Measurements from ENCODE around the gene NKX6-2.
A peak's percentile ranks its signal among the peaks of the same experiment; 100 is the strongest.

NKX6-2 gene

DNA sequence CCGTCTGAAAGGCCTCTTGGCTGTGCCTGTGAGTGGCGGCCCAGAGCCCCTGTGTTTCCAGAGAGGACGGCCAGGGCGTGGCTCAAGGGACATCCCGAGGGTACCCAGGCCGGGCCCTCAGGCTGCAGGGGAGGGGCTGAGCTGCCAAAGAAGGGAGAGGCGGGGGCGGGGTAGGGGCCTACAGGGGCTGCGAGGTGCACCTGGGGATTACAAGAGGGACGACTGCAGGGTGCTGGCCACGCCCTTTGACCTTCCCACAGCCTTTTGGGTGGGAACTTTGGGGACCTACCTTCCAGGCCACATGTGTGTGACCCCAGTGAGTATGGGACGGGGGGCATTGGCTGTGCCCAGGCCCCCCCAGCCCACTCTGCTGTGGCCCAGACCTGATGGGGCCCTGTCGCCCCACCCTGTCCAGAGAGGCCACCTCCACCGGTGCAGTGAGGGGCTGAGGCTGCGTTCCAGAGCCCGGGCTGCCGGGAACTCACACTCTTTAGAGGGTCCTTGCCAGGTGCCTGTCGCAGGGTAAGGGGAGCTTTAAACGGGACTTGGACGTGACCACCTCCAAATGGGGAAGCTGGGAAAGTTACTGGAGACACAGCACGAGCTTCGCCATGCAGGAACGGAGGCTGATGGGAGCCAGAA is 19.0 kb upstream of the NKX6-2 start:
- WGBS, 2 donors (ENCODE audit: extremely low coverage in 2 of 2, insufficient read length in 2 of 2, insufficient replicate concordance in 1 of 2), result no CpG with 5 or more reads among the region's 23 CpGs
- Histone ChIP-seq H3K18ac (ENCODE audit: low read length) (peak overlapping the region; percentile 28), H3K4ac (ENCODE audit: low read length) (no peak overlapping the region), H3K36me3 (replicated peaks in 1 of 2; ENCODE audit: control insufficient read depth in 2 of 2, insufficient read depth in 2 of 2, low read length in 2 of 2) (no peaks in the 10 kb centered on the region), H2BK120ac (ENCODE audit: low read depth, low read length) (no peak overlapping the region), H4K91ac (ENCODE audit: low read depth, low read length, poor library complexity) (no peak overlapping the region), H2BK12ac (ENCODE audit: low read length) (no peak overlapping the region), H4K8ac (ENCODE audit: low read depth, low read length) (no peak overlapping the region), H3K9me3 (replicated peaks in 1 of 2; ENCODE audit: control insufficient read depth in 2 of 2, insufficient read depth in 1 of 2, low read depth in 1 of 2, low read length in 2 of 2) (peaks cover 7% of the 10 kb centered on the region in 2 donors), H3K4me2 (ENCODE audit: insufficient read depth, low read length, poor library complexity, severe bottlenecking) (no peak overlapping the region), H3K4me3 (ENCODE audit: low read length in 2 of 2) (no peak overlapping the region), H3K27me3 (ENCODE audit: control insufficient read depth in 3 of 3, insufficient read depth in 3 of 3, low read depth in 1 of 3, low read length in 3 of 3) (no peaks in the 10 kb centered on the region), H2BK15ac (ENCODE audit: low read length) (peak overlapping the region; percentile 24), H2AFZ (ENCODE audit: low read length) (no peak overlapping the region), H3K4me1 (ENCODE audit: control insufficient read depth in 2 of 2, insufficient read depth in 1 of 2, low read depth in 1 of 2, low read length in 2 of 2) (peaks cover 0 to 3% of the 10 kb centered on the region in 2 donors), H3K79me1 (ENCODE audit: low read depth, low read length) (no peaks in the 10 kb centered on the region), H2BK5ac (ENCODE audit: low read length) (no peak overlapping the region), H3K14ac (ENCODE audit: low read length) (no peak overlapping the region), H3K23ac (ENCODE audit: low read depth, low read length, poor library complexity) (no peak overlapping the region), H2AK5ac (ENCODE audit: low read depth, low read length) (no peak overlapping the region), H3K9ac (ENCODE audit: low read depth, low read length, poor library complexity) (no peak overlapping the region), H3K27ac (replicated peaks; ENCODE audit: low read length) (no peak overlapping the region)
- DNase-seq (ENCODE audit: low spot score), result no peak

DNA sequence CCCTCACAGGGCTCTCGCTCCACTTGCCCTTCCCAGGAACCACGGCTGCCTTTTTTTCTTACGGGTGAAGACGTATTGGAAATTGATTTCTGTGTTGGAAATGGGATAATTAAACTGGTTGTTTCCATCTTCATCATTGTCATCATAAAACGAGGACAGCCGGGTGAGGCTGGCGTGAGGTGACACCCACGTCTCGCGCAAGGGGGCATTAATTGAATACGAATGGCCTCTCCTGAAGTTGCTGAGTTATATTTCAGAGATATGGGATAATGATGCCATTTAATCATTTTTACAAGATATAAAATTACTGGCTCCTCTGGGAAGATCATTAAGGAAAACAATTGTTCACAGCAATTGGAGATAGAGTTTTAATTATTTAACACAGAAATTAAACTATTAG is 18.3 kb upstream of the NKX6-2 start:
- no peak overlapping the region for H2AFZ ChIP-seq (ENCODE audit: low read length)
- H4K8ac ChIP-seq (ENCODE audit: low read depth, low read length), result no peak overlapping the region
- no peaks in the 10 kb centered on the region for H3K79me1 ChIP-seq (ENCODE audit: low read depth, low read length)
- H3K27me3 ChIP-seq (ENCODE audit: control insufficient read depth in 3 of 3, insufficient read depth in 3 of 3, low read depth in 1 of 3, low read length in 3 of 3), result no peaks in the 10 kb centered on the region
- H3K4me3 ChIP-seq (ENCODE audit: low read length in 2 of 2), result no peak overlapping the region
- H3K36me3 ChIP-seq (replicated peaks in 1 of 2; ENCODE audit: control insufficient read depth in 2 of 2, insufficient read depth in 2 of 2, low read length in 2 of 2), result no peaks in the 10 kb centered on the region
- WGBS, 2 donors (ENCODE audit: extremely low coverage in 2 of 2, insufficient read length in 2 of 2, insufficient replicate concordance in 1 of 2), result no CpG with 5 or more reads among the region's 11 CpGs
- no peak overlapping the region for H3K4me2 ChIP-seq (ENCODE audit: insufficient read depth, low read length, poor library complexity, severe bottlenecking)
- H2BK120ac ChIP-seq (ENCODE audit: low read depth, low read length), result no peak overlapping the region
- H3K23ac ChIP-seq (ENCODE audit: low read depth, low read length, poor library complexity), result no peak overlapping the region
- no peak overlapping the region for H3K14ac ChIP-seq (ENCODE audit: low read length)
- no peak overlapping the region for H2BK5ac ChIP-seq (ENCODE audit: low read length)
- H3K18ac ChIP-seq (ENCODE audit: low read length), result no peak overlapping the region
- no peak overlapping the region for H3K9ac ChIP-seq (ENCODE audit: low read depth, low read length, poor library complexity)
- DNase-seq (ENCODE audit: low spot score), result no peak
- H3K27ac ChIP-seq (replicated peaks; ENCODE audit: low read length), result no peak overlapping the region
- no peak overlapping the region for H4K91ac ChIP-seq (ENCODE audit: low read depth, low read length, poor library complexity)
- no peak overlapping the region for H2BK15ac ChIP-seq (ENCODE audit: low read length)
- no peak overlapping the region for H2BK12ac ChIP-seq (ENCODE audit: low read length)
- no peak overlapping the region for H3K4ac ChIP-seq (ENCODE audit: low read length)
- peaks cover 7% of the 10 kb centered on the region in 2 donors for H3K9me3 ChIP-seq (replicated peaks in 1 of 2; ENCODE audit: control insufficient read depth in 2 of 2, insufficient read depth in 1 of 2, low read depth in 1 of 2, low read length in 2 of 2)
- H2AK5ac ChIP-seq (ENCODE audit: low read depth, low read length), result no peak overlapping the region
- peaks cover 0 to 3% of the 10 kb centered on the region in 2 donors for H3K4me1 ChIP-seq (ENCODE audit: control insufficient read depth in 2 of 2, insufficient read depth in 1 of 2, low read depth in 1 of 2, low read length in 2 of 2)

DNA sequence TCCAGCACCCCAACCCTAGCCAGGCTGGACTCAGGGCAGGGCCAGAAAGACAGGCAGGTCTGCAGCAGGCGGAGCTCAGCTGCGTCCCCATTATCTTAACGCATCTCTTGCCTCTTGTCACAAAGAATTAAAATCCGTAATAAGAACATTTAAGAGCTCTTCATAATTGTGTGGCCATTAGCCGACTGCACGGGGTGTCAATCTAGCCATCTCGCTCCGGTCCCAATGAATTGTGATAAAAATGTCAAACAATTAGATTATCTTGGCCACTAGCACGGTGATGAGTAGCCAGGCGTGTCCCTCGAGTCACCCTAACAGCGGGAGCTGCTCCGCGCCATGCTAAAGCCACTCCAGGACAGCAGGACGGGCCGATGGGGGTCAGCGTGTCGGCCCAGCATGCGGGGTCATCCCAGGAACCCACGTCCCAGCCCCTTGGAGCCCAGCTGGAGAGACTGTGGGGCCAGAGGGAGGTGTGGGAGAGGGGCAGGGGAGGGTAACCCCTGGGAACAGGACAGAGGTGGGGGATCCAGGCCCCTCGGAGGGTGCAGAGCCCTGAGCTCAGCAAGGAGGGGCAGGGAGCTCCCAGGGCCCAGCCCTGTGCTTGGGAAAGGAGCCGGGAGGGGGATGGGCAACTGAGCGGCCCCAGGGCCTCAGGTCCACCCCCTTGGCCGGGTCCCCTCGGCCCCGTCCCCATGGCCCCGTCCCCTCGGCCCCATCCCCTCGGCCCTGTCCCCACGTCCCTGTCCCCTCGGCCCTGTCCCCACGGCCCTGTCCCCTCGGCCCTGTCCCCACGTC is 17.7 kb upstream of the NKX6-2 start:
- no peak overlapping the region for H3K18ac ChIP-seq (ENCODE audit: low read length)
- no CpG with 5 or more reads among the region's 34 CpGs for WGBS, 2 donors (ENCODE audit: extremely low coverage in 2 of 2, insufficient read length in 2 of 2, insufficient replicate concordance in 1 of 2)
- H2BK12ac ChIP-seq (ENCODE audit: low read length), result no peak overlapping the region
- no peak overlapping the region for H3K4ac ChIP-seq (ENCODE audit: low read length)
- no peak overlapping the region for H3K23ac ChIP-seq (ENCODE audit: low read depth, low read length, poor library complexity)
- no peak overlapping the region for H2AFZ ChIP-seq (ENCODE audit: low read length)
- H3K79me1 ChIP-seq (ENCODE audit: low read depth, low read length), result no peaks in the 10 kb centered on the region
- no peak overlapping the region for H2BK120ac ChIP-seq (ENCODE audit: low read depth, low read length)
- H2BK5ac ChIP-seq (ENCODE audit: low read length), result peak overlapping the region; percentile 35
- H4K91ac ChIP-seq (ENCODE audit: low read depth, low read length, poor library complexity), result no peak overlapping the region
- no peak overlapping the region for H2AK5ac ChIP-seq (ENCODE audit: low read depth, low read length)
- no peaks in the 10 kb centered on the region for H3K27me3 ChIP-seq (ENCODE audit: control insufficient read depth in 3 of 3, insufficient read depth in 3 of 3, low read depth in 1 of 3, low read length in 3 of 3)
- no peak overlapping the region for H4K8ac ChIP-seq (ENCODE audit: low read depth, low read length)
- peaks cover 7% of the 10 kb centered on the region in 2 donors for H3K9me3 ChIP-seq (replicated peaks in 1 of 2; ENCODE audit: control insufficient read depth in 2 of 2, insufficient read depth in 1 of 2, low read depth in 1 of 2, low read length in 2 of 2)
- DNase-seq (ENCODE audit: low spot score), result no peak
- H2BK15ac ChIP-seq (ENCODE audit: low read length), result no peak overlapping the region
- no peaks in the 10 kb centered on the region for H3K36me3 ChIP-seq (replicated peaks in 1 of 2; ENCODE audit: control insufficient read depth in 2 of 2, insufficient read depth in 2 of 2, low read length in 2 of 2)
- peaks cover 0 to 2% of the 10 kb centered on the region in 2 donors for H3K4me1 ChIP-seq (ENCODE audit: control insufficient read depth in 2 of 2, insufficient read depth in 1 of 2, low read depth in 1 of 2, low read length in 2 of 2)
- no peak overlapping the region for H3K27ac ChIP-seq (replicated peaks; ENCODE audit: low read length)
- no peak overlapping the region for H3K14ac ChIP-seq (ENCODE audit: low read length)
- H3K4me2 ChIP-seq (ENCODE audit: insufficient read depth, low read length, poor library complexity, severe bottlenecking), result no peak overlapping the region
- H3K9ac ChIP-seq (ENCODE audit: low read depth, low read length, poor library complexity), result no peak overlapping the region
- H3K4me3 ChIP-seq (ENCODE audit: low read length in 2 of 2), result peak overlapping the region in 1 of 2 donors; percentile 14

DNA sequence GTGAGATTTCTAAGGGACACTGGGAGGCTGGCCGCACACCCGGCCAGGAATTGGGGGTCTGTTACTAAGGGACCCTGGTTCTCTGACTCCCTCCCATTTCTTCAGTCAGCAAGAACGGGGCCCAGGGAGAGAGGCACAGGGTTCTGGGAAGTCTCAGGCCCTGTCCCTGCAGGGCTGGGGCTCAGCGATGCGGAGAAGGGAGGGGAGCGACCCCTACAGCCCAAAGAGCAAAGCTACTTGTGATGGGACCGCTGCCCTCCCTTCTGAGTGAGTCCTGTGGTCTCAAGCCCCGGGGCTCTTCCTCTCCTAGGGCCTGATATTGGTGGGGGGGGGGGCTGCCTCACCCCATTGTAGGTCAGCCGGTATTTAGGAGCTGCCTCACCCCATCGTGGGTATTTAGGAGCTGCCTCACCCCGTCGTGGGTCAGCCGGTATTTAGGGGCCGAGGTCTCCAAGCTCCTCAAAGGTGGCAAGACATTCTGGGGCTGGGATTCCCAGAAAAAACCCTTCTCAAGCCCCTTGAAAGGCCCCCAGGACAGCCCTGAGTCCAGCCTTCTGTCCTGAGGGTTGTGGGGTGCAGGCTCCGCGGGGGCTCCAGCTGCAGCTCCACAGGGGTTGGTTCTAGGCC is 16.9 kb upstream of the NKX6-2 start:
- Histone ChIP-seq H3K14ac (ENCODE audit: low read length) (no peak overlapping the region), H3K4me3 (ENCODE audit: low read length in 2 of 2) (no peak overlapping the region), H3K4me2 (ENCODE audit: insufficient read depth, low read length, poor library complexity, severe bottlenecking) (no peak overlapping the region), H2BK120ac (ENCODE audit: low read depth, low read length) (no peak overlapping the region), H4K8ac (ENCODE audit: low read depth, low read length) (no peak overlapping the region), H3K79me1 (ENCODE audit: low read depth, low read length) (no peaks in the 10 kb centered on the region), H4K91ac (ENCODE audit: low read depth, low read length, poor library complexity) (no peak overlapping the region), H3K9ac (ENCODE audit: low read depth, low read length, poor library complexity) (no peak overlapping the region), H3K27me3 (ENCODE audit: control insufficient read depth in 3 of 3, insufficient read depth in 3 of 3, low read depth in 1 of 3, low read length in 3 of 3) (no peaks in the 10 kb centered on the region), H2BK15ac (ENCODE audit: low read length) (no peak overlapping the region), H3K27ac (replicated peaks; ENCODE audit: low read length) (no peak overlapping the region), H3K4me1 (ENCODE audit: control insufficient read depth in 2 of 2, insufficient read depth in 1 of 2, low read depth in 1 of 2, low read length in 2 of 2) (no peaks in the 10 kb centered on the region), H3K9me3 (replicated peaks in 1 of 2; ENCODE audit: control insufficient read depth in 2 of 2, insufficient read depth in 1 of 2, low read depth in 1 of 2, low read length in 2 of 2) (peaks cover 7% of the 10 kb centered on the region in 2 donors), H2BK5ac (ENCODE audit: low read length) (no peak overlapping the region), H2BK12ac (ENCODE audit: low read length) (no peak overlapping the region), H3K18ac (ENCODE audit: low read length) (no peak overlapping the region), H3K36me3 (replicated peaks in 1 of 2; ENCODE audit: control insufficient read depth in 2 of 2, insufficient read depth in 2 of 2, low read length in 2 of 2) (no peaks in the 10 kb centered on the region), H2AFZ (ENCODE audit: low read length) (no peak overlapping the region), H3K4ac (ENCODE audit: low read length) (no peak overlapping the region), H3K23ac (ENCODE audit: low read depth, low read length, poor library complexity) (no peak overlapping the region), H2AK5ac (ENCODE audit: low read depth, low read length) (no peak overlapping the region)
- no peak for DNase-seq (ENCODE audit: low spot score)
- WGBS, 2 donors (ENCODE audit: extremely low coverage in 2 of 2, insufficient read length in 2 of 2, insufficient replicate concordance in 1 of 2), result no CpG with 5 or more reads among the region's 16 CpGs

Data from neuronal stem cell (in vitro differentiated cells).